Measurements from ENCODE around the gene EMID1.

Gene EMID1

DNA sequence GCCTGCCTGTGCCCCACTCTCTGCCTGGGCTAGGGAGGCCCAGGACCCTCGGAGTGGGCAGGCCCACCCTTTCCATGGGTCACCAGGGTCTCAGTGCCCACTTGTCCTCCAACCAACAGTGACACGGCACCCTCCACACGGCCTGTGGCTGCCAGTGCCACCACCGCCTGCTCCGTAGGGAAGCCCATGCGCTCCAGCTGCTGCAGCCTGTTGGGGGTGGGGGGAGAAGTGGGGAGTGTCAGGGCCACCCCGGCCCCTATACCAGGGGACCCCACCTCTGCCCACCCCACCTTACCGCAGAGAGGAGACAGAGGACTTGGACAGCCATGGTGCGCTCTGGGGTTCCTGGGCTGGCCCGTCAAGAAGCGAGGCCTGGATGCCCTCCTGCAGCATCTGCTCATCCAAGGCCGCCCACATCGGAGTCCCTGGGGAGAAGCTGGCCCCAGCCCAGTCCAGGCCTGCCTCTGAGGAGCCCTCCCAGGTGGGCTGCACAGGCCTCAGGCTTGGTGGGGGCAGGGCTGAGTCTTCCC, 54.4 kb downstream of the EMID1 start:
- Histone ChIP-seq H3K36me3 (ENCODE audit: control insufficient read depth, insufficient read depth, low read length, severe bottlenecking) (peaks cover 18% of the 10 kb centered on the region), H3K9ac (ENCODE audit: low read length) (no peak overlapping the region), H3K9me3 (ENCODE audit: control insufficient read depth, low read length) (no peaks in the 10 kb centered on the region), H3K27me3 (replicated peaks; ENCODE audit: control insufficient read depth, insufficient read depth, low read length) (no peaks in the 10 kb centered on the region), H3K4me1 (ENCODE audit: control insufficient read depth, insufficient read depth, low read length) (no peaks in the 10 kb centered on the region), H3K4me3 (ENCODE audit: low read length) (no peak overlapping the region)
- no peak for DNase-seq (ENCODE audit: low read depth)

DNA sequence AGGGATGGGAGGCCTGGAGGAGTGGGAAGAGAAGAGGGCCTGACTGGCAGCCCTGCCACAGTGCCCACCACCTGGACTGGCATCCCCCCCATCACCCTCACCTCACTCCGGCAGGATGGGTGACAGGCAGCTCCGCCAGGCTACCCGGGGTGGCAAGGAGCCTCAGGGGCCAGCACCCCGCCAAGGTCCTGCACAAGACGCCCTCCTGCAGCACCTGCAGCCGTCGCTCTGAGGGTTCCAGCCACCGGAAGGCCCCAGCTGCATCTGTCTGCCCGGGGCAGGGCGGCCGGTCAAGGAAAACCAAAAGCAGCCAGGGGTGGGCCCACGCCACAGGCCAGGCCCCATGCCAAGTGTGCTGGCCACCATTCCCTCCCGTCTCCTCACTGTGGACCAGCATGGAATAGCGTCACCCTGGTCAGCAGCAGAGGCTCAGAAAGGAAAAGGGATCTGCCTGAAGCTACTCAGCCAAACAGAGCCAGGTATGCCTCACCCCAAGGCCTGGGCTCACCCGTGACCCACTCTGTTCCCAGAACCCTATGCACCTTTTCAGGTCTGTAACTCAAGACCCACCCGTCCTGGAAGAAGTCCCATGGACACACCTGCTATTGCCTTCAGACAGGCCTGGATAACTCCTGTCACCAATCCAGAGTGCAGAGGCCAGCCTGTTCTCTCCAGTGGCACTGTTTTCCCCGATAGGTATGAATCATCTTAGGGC, 55.1 kb downstream of the EMID1 start:
- Histone ChIP-seq H3K36me3 (ENCODE audit: control insufficient read depth, insufficient read depth, low read length, severe bottlenecking) (peaks cover 24% of the 10 kb centered on the region), H3K27me3 (replicated peaks; ENCODE audit: control insufficient read depth, insufficient read depth, low read length) (no peaks in the 10 kb centered on the region), H3K4me1 (ENCODE audit: control insufficient read depth, insufficient read depth, low read length) (peaks cover under 1% of the 10 kb centered on the region), H3K9ac (ENCODE audit: low read length) (no peak overlapping the region), H3K4me3 (ENCODE audit: low read length) (no peak overlapping the region), H3K9me3 (ENCODE audit: control insufficient read depth, low read length) (no peaks in the 10 kb centered on the region)
- no peak for DNase-seq (ENCODE audit: low read depth)

GRCh38 chr22:29263791-29264276, 58.1 kb downstream of the EMID1 start:
- peaks cover 15% of the 10 kb centered on the region for H3K4me1 ChIP-seq (ENCODE audit: control insufficient read depth, insufficient read depth, low read length)
- no peak overlapping the region for H3K4me3 ChIP-seq (ENCODE audit: low read length)
- peaks cover 24% of the 10 kb centered on the region for H3K36me3 ChIP-seq (ENCODE audit: control insufficient read depth, insufficient read depth, low read length, severe bottlenecking)
- no peaks in the 10 kb centered on the region for H3K9me3 ChIP-seq (ENCODE audit: control insufficient read depth, low read length)
- no peak for DNase-seq (ENCODE audit: low read depth)
- no peak overlapping the region for H3K9ac ChIP-seq (ENCODE audit: low read length)
- no peaks in the 10 kb centered on the region for H3K27me3 ChIP-seq (replicated peaks; ENCODE audit: control insufficient read depth, insufficient read depth, low read length)

GRCh38 chr22:29265305-29265704, 59.6 kb downstream of the EMID1 start:
- peaks cover 26% of the 10 kb centered on the region for H3K4me1 ChIP-seq (ENCODE audit: control insufficient read depth, insufficient read depth, low read length)
- H3K27me3 ChIP-seq (replicated peaks; ENCODE audit: control insufficient read depth, insufficient read depth, low read length): no peaks in the 10 kb centered on the region
- no peak for DNase-seq (ENCODE audit: low read depth)
- peak overlapping the region; percentile 100 for H3K9ac ChIP-seq (ENCODE audit: low read length)
- no peaks in the 10 kb centered on the region for H3K9me3 ChIP-seq (ENCODE audit: control insufficient read depth, low read length)
- peaks cover 28% of the 10 kb centered on the region for H3K36me3 ChIP-seq (ENCODE audit: control insufficient read depth, insufficient read depth, low read length, severe bottlenecking)
- no peak overlapping the region for H3K4me3 ChIP-seq (ENCODE audit: low read length)

- H3K4me3 ChIP-seq (ENCODE audit: low read length): peak overlapping the region; percentile 98
- H3K27me3 ChIP-seq (replicated peaks; ENCODE audit: control insufficient read depth, insufficient read depth, low read length): no peaks in the 10 kb centered on the region
- peak overlapping the region; percentile 100 for H3K9ac ChIP-seq (ENCODE audit: low read length)
- H3K9me3 ChIP-seq (ENCODE audit: control insufficient read depth, low read length): no peaks in the 10 kb centered on the region
- peaks cover 28% of the 10 kb centered on the region for H3K36me3 ChIP-seq (ENCODE audit: control insufficient read depth, insufficient read depth, low read length, severe bottlenecking)
- DNase-seq (ENCODE audit: low read depth): peak; percentile 45
- H3K4me1 ChIP-seq (ENCODE audit: control insufficient read depth, insufficient read depth, low read length): peaks cover 32% of the 10 kb centered on the region
These were observed 60.2 kb downstream of the EMID1 start for GRCh38 chr22:29265929-29266328.

- H3K36me3 ChIP-seq (ENCODE audit: control insufficient read depth, insufficient read depth, low read length, severe bottlenecking): peaks cover 28% of the 10 kb centered on the region
- H3K4me3 ChIP-seq (ENCODE audit: low read length): peak overlapping the region; percentile 98
- H3K27me3 ChIP-seq (replicated peaks; ENCODE audit: control insufficient read depth, insufficient read depth, low read length): no peaks in the 10 kb centered on the region
- H3K4me1 ChIP-seq (ENCODE audit: control insufficient read depth, insufficient read depth, low read length): peaks cover 41% of the 10 kb centered on the region
- no peaks in the 10 kb centered on the region for H3K9me3 ChIP-seq (ENCODE audit: control insufficient read depth, low read length)
- DNase-seq (ENCODE audit: low read depth): peak; percentile 49
- H3K9ac ChIP-seq (ENCODE audit: low read length): peak overlapping the region; percentile 100
These were observed 61.1 kb downstream of the EMID1 start for GRCh38 chr22:29266564-29267461.

GRCh38 chr22:29267462-29267857, 61.8 kb downstream of the EMID1 start:
- DNase-seq (ENCODE audit: low read depth): no peak
- H3K4me1 ChIP-seq (ENCODE audit: control insufficient read depth, insufficient read depth, low read length): peaks cover 48% of the 10 kb centered on the region
- H3K36me3 ChIP-seq (ENCODE audit: control insufficient read depth, insufficient read depth, low read length, severe bottlenecking): peaks cover 34% of the 10 kb centered on the region
- H3K27me3 ChIP-seq (replicated peaks; ENCODE audit: control insufficient read depth, insufficient read depth, low read length): no peaks in the 10 kb centered on the region
- H3K9me3 ChIP-seq (ENCODE audit: control insufficient read depth, low read length): no peaks in the 10 kb centered on the region
- peak overlapping the region; percentile 98 for H3K4me3 ChIP-seq (ENCODE audit: low read length)
- H3K9ac ChIP-seq (ENCODE audit: low read length): peak overlapping the region; percentile 100

- H3K27me3 ChIP-seq (replicated peaks; ENCODE audit: control insufficient read depth, insufficient read depth, low read length): no peaks in the 10 kb centered on the region
- DNase-seq (ENCODE audit: low read depth): peak; percentile 98
- peaks cover 53% of the 10 kb centered on the region for H3K4me1 ChIP-seq (ENCODE audit: control insufficient read depth, insufficient read depth, low read length)
- H3K36me3 ChIP-seq (ENCODE audit: control insufficient read depth, insufficient read depth, low read length, severe bottlenecking): peaks cover 39% of the 10 kb centered on the region
- H3K9me3 ChIP-seq (ENCODE audit: control insufficient read depth, low read length): no peaks in the 10 kb centered on the region
- peak within 1 kb of the TSS; percentile 100 for H3K9ac ChIP-seq (ENCODE audit: low read length)
- peak within 1 kb of the TSS; percentile 98 for H3K4me3 ChIP-seq (ENCODE audit: low read length)
These were observed 62.3 kb downstream of the EMID1 start, which contains the start of the genes EWSR1 and RHBDD3 for GRCh38 chr22:29267858-29268510. EWSR1 (plus strand) TSS chr22:29268268; CDS start chr22:29268337, 69 bp downstream. RHBDD3 (minus strand) TSS chr22:29267981; CDS start chr22:29265626, 2,355 bp downstream.

DNA sequence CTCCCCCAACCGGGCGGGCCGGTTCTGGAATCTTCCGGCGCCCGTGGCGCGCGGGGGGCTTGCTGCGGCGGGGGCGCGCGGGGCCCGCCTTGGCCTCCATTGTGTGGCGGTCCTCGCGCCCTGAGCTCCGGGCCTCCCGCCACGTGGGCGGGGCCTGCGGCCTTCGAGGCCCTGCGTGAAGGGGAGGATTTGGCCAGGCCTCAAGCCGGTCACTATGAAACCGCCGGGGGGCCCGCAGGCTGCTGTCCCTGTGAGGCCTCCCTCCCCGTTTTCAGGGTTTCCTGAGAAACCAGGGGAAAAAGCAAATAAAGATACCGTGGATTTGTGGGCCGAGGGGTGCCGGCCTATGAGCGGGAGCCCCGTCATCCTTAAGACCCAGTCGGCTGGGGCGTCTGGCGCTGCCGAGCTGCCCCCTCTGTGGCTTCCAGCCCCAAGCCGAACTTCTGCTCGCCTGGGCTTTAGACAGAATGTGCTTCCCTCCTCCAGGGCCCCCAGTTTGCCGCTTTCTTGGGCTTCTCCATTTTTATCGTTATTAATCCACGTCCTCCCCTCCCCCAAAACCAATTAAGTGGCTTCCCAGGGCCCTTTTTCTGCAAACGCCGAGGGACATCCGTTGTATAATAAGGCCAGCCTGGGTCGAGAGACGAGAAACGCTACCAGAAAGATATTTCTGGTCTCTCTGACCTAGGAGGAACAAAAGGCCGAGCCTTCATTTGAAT, 63.0 kb downstream of the EMID1 start:
- peak; percentile 85 for DNase-seq (ENCODE audit: low read depth)
- peaks cover 59% of the 10 kb centered on the region for H3K4me1 ChIP-seq (ENCODE audit: control insufficient read depth, insufficient read depth, low read length)
- no peaks in the 10 kb centered on the region for H3K27me3 ChIP-seq (replicated peaks; ENCODE audit: control insufficient read depth, insufficient read depth, low read length)
- H3K9ac ChIP-seq (ENCODE audit: low read length): peak overlapping the region; percentile 100
- H3K36me3 ChIP-seq (ENCODE audit: control insufficient read depth, insufficient read depth, low read length, severe bottlenecking): peaks cover 43% of the 10 kb centered on the region
- H3K9me3 ChIP-seq (ENCODE audit: control insufficient read depth, low read length): no peaks in the 10 kb centered on the region
- H3K4me3 ChIP-seq (ENCODE audit: low read length): peak overlapping the region; percentile 98

- H3K4me3 ChIP-seq (ENCODE audit: low read length): peak overlapping the region; percentile 98
- H3K9me3 ChIP-seq (ENCODE audit: control insufficient read depth, low read length): no peaks in the 10 kb centered on the region
- peak; percentile 29 for DNase-seq (ENCODE audit: low read depth)
- H3K4me1 ChIP-seq (ENCODE audit: control insufficient read depth, insufficient read depth, low read length): peaks cover 61% of the 10 kb centered on the region
- H3K27me3 ChIP-seq (replicated peaks; ENCODE audit: control insufficient read depth, insufficient read depth, low read length): no peaks in the 10 kb centered on the region
- H3K9ac ChIP-seq (ENCODE audit: low read length): peak overlapping the region; percentile 100
- H3K36me3 ChIP-seq (ENCODE audit: control insufficient read depth, insufficient read depth, low read length, severe bottlenecking): peaks cover 43% of the 10 kb centered on the region
These were observed 63.5 kb downstream of the EMID1 start for GRCh38 chr22:29269230-29269604.
